GM18502 (cell line): Measurements from ENCODE around the gene GMDS.
A peak's percentile ranks its signal among the peaks of the same experiment; 100 is the strongest.

ENCODE experiments used
- ATAC-seq: cut with Tn5 transposase; IDR thresholded peaks from one replicate; pipeline ENCODE4 v1.9.1; 2021; ENCODE audit warnings: mild to moderate bottlenecking; ENCODE audit not compliant: unreplicated experiment, poor library complexity

The GMDS gene

GRCh38 chr6:1873781-1874180 is 371.6 kb downstream of the GMDS start:
- ATAC-seq: no peak

DNA sequence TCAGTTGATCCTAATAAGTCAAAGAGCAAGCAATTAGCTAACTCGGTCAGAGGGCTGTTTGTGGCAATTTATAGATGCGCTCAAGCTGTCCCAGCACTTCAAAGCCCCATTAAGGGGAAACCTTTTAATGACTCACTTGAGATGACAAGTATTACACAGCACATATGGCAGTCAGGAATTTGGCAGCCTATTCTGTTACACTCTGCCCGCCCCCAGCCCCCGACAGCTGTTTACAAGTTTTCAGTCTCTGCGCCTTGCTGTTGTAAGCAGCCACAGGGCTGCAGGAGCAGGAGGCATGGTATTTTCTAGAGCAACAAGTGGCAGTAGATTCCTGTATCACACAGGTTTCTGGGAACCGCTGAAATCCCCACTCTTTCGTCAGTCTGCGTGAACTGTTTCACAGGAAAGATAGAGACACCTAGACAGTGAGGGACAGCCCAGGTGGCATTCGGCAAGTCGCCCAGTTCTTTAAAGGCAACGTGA is 372.7 kb downstream of the GMDS start:
- ATAC-seq: no peak

- no peak for ATAC-seq
Measured at GRCh38 chr6:1871724-1872315, 373.6 kb downstream of the GMDS start.

- ATAC-seq: no peak
Measured at GRCh38 chr6:1870932-1871331, 374.5 kb downstream of the GMDS start.

DNA sequence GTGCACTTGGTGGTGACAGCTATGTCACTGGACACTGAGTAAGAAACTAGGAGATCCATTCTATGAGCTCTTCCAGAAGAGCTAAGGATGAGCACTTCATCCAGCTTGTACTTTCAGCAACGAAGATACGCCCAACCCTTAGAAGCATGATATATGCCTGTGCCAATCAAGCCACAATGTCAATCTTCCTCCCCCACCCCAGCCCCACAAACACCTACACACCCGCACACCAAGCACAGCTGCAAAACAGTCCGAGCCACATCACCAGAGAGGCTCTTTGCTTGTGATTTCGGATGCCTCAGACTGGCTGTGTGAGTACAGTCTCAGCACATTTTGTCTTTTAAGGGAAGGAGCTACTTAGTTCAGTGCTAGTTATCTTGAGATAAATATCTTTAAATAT is 375.2 kb downstream of the GMDS start:
- ATAC-seq: no peak

- no peak for ATAC-seq
Measured at GRCh38 chr6:1869769-1870168, 375.6 kb downstream of the GMDS start.

- no peak for ATAC-seq
Measured at GRCh38 chr6:1869308-1869707, 376.1 kb downstream of the GMDS start.

DNA sequence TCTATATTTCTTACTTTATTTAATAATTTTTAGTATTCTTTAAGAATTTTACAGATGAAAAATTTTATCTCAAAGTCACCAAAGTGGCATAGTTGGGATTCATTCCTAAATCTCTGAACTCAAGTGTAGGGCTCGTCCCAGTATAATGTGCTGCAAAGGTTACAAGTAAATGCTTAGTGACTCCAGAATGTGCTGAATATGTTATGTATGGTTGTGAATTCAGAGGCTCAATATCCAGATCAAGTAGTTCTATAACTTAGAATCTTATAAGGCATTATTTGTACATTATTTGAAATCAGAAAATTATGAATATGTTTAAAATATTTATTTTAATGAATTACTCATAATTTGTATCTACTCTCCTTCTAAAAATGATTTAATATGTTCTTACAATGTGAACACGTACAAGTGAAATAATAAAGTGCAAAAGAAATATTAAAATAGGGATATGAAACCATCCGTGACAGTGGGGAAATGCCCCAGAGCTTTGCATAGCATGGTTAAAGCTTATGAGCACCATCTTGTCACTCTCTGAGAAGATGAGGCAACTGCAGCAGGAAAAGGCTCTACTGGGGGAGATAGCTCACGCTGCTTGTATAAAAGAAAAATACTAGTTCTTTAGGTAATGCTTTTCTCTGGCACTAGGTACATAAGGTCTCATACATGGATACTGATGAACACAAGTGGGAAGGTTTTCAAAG is 376.7 kb downstream of the GMDS start:
- peak; percentile 88 for ATAC-seq

- ATAC-seq: no peak
Measured at GRCh38 chr6:1867197-1867596, 378.2 kb downstream of the GMDS start.

DNA sequence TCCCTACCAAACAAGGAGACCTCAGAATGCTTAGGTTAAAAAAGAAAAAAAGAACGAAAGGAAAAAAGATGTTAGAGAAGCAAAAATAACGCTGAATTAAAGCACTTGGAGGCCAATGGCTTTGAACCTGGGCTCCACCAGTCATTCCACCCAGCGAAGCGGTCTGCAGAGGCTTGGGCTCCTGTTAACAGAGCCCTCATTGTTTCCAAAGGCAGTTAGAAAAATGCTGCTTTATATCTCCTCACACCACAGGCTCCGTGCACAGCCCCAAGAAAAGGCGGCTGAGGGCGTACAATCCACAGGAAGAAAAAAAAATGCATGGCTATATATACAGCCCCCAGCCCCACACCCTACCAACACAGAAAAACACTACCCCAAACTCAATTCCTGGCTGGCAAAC is 379.8 kb downstream of the GMDS start:
- no peak for ATAC-seq

DNA sequence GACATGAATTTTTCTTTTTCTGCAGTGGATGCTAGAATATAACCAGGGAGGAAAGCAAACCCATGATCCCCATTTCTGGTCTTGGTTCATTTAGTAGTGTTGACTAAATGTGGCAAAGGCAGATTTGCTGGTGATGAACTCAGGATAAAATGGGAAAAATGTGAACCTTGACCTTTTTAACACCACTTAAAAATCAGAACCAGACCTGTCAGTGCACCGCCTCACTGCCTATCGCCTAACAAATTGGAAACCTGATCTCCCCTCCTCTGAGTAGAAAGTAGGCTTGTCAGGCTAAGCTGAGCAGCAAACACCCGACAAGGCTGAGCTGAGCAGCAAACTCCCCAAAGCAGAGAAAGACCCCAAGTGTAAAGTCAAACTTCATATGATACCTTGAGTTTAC is 380.9 kb downstream of the GMDS start:
- ATAC-seq: no peak

- ATAC-seq: no peak
Measured at GRCh38 chr6:1862411-1862810, 383.0 kb downstream of the GMDS start.

- ATAC-seq: no peak
Measured at GRCh38 chr6:1860756-1861348, 384.6 kb downstream of the GMDS start.

- ATAC-seq: no peak
Measured at GRCh38 chr6:1858859-1859258, 386.5 kb downstream of the GMDS start.

- no peak for ATAC-seq
Measured at GRCh38 chr6:1858196-1858595, 387.2 kb downstream of the GMDS start.

- ATAC-seq: peak; percentile 86
Measured at GRCh38 chr6:1856381-1856780, 389.0 kb downstream of the GMDS start.

- no peak for ATAC-seq
Measured at GRCh38 chr6:1855890-1856289, 389.5 kb downstream of the GMDS start.

DNA sequence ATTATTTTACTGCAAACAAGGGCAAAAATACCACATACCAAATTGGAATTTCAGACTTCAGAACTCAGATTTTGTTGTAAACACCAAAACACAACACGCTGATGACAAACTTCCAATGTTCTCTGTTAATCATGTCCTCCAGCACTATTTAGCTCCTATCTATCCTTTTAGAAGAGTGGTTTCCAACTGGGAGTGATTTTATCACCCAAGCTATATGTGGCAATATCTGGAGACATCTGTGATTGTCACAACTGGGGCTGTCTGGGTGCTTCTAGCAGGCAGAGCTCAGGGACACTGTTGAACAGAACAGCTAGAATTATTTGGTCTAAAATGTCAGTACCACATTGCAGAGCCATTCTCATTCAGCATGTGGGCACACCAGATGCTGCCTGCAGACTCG is 391.1 kb downstream of the GMDS start:
- ATAC-seq: no peak

DNA sequence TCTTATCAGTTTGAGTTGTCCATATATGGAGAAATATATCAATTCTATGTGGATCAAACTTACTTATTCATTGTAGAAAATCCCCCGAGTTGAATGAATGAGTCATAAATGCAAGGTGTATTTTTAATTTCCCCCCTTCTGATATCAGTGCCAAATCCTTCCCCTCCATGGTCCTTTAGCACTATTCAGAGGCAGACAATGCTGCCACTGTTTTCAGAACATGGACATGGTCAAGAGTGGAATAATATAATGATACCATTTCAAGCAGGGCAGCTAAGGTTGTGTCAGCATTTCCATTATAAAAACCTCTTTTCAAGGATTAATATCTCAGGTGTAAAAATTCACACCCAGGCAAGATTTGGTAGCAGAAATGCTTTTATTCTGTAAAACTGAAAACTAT is 391.6 kb downstream of the GMDS start:
- ATAC-seq: no peak

DNA sequence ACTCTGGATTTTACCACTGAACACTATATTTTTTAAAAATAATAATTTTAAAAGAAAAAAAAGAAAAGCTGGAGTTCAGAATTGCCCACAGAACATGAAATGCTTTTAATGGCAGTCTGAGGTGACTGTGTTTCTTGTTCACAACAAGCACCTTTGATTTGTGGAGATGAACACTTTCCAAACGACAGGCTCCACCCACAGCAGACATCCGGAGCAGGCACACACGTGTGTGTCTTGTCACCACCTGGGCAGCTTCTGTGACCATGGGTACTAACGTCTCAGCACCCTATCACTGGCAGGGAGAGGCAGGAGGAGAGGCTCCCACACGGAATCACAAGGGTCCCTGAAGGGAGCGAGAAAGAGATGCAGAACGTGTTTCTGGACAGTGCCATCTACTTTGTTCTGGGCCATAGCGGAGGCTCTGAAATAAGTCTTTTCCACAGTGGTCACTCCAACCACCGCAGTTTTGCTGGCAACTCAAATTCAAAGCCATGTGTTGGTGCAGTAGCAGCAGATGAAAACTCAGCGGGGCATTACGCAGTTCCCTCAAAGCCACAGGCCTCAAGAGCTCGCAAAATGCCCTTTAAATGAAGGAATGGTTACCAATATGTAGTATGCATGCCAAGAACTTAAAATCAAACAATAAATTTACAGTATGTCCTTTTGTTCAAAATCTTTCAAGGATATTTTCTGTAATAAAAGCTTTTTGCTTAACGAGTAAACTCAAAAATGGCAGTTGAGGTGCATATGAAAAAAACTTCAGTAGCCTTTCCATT is 393.5 kb downstream of the GMDS start:
- ATAC-seq: no peak

- ATAC-seq: no peak
Measured at GRCh38 chr6:1850840-1851157, 394.6 kb downstream of the GMDS start.
